Activated effector memory CD4-positive, alpha-beta T cell treated with anti-CD3 and anti-CD28 coated beads, Interleukin-2, amount 50 U/mL, for 16 hours (primary cell): Measurements from ENCODE around the gene RMRP.

ENCODE experiments used
- DNase-seq: peaks from one replicate; pipeline ENCODE4 v3.0.0-alpha.2; 2020

Gene RMRP

GRCh38 chr9:35686222-35687203 lies 28.7 kb upstream of the RMRP start:
- no peak for DNase-seq

- DNase-seq: no peak
These were observed 27.7 kb upstream of the RMRP start for GRCh38 chr9:35685506-35685905.

- no peak for DNase-seq
These were observed 27.1 kb upstream of the RMRP start for GRCh38 chr9:35684921-35685320.

GRCh38 chr9:35683323-35683722 lies 25.5 kb upstream of the RMRP start:
- DNase-seq: no peak

- DNase-seq: no peak
These were observed 24.9 kb upstream of the RMRP start for GRCh38 chr9:35682520-35683315.

GRCh38 chr9:35682051-35682450 lies 24.2 kb upstream of the RMRP start:
- DNase-seq: no peak

GRCh38 chr9:35681341-35682002 lies 23.7 kb upstream of the RMRP start:
- no peak for DNase-seq

GRCh38 chr9:35680331-35681105 lies 22.7 kb upstream of the RMRP start:
- no peak for DNase-seq

- DNase-seq: no peak
These were observed 22.0 kb upstream of the RMRP start for GRCh38 chr9:35679766-35680330.

GRCh38 chr9:35679091-35679490 lies 21.3 kb upstream of the RMRP start:
- DNase-seq: no peak

GRCh38 chr9:35675732-35676392 lies 18.0 kb upstream of the RMRP start:
- peak; percentile 73 for DNase-seq

- DNase-seq: no peak
These were observed 17.4 kb upstream of the RMRP start for GRCh38 chr9:35675204-35675603.

- no peak for DNase-seq
These were observed 16.2 kb upstream of the RMRP start for GRCh38 chr9:35674025-35674361.

- DNase-seq: no peak
These were observed 15.6 kb upstream of the RMRP start, which contains the start of gene CA9 for GRCh38 chr9:35673132-35674024. CA9 (plus strand) TSS chr9:35673928; CDS start chr9:35673960, 32 bp downstream.

GRCh38 chr9:35669331-35670145 lies 11.7 kb upstream of the RMRP start:
- DNase-seq: no peak

- no peak for DNase-seq
These were observed 10.1 kb upstream of the RMRP start for GRCh38 chr9:35667939-35668338.

GRCh38 chr9:35666549-35666948 lies 8.7 kb upstream of the RMRP start:
- no peak for DNase-seq

- no peak for DNase-seq
These were observed 8.2 kb upstream of the RMRP start for GRCh38 chr9:35666045-35666444.

- DNase-seq: no peak
These were observed 7.6 kb upstream of the RMRP start for GRCh38 chr9:35665471-35665818.
